ENCODE measurements around the gene IL6R.

The IL6R gene

DNA sequence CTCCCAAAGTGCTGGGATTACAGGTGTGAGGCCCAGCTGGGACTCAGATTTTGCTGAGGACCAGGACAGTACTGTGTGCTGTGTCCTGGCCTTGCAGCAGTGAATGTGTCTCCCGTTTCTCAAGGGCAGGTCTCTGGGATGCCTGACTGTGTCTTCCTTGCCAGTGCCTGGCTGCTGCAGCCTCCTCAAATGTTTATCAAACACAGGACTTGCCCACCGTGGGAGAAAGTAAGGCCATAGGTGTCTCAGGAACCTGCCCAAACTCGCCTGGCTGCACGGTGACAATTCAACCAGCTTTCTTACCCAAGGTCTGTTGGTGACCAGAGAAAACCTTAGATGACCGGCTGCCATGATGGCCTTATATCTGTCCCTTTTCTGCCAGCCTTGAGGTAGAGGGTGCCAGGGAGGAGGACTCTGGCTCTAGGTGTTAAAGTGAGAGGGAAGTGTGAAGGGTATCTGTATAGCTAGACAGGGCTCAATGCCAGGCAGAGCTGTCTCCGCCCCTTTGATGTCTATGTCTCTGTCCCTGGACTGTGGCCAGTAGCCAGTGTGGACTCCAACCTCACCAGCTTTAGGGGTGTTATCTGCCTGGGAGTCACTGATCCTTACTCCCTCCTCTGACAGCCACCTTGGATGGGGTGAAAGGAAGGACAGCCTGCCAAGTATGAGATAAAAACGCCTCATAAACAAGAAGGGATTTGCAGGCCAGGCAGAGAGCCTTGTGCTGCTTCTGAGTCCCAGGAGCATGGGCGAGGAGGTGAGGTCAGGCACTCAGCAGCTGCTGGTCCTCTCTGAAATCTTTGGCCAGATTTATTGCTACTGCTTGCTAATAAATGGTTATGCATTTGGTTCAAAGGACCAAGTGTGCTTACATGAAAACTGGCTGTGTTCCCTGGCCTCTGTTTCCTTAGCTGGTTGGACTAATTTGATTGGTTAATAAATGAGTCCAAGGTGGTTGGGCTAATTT lies 22.3 kb downstream of the IL6R start:
- no peak for FAIRE-seq

DNA sequence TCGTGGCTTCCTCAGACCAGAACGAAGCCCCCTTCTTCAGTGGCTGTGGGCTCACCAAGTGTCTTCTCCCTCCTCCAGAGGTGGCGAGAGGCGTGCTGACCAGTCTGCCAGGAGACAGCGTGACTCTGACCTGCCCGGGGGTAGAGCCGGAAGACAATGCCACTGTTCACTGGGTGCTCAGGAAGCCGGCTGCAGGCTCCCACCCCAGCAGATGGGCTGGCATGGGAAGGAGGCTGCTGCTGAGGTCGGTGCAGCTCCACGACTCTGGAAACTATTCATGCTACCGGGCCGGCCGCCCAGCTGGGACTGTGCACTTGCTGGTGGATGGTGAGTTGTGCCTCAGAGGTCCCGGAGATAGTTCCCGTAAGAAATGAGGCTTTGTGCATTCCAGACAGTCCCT lies 24.0 kb downstream of the IL6R start:
- FAIRE-seq: no peak

DNA sequence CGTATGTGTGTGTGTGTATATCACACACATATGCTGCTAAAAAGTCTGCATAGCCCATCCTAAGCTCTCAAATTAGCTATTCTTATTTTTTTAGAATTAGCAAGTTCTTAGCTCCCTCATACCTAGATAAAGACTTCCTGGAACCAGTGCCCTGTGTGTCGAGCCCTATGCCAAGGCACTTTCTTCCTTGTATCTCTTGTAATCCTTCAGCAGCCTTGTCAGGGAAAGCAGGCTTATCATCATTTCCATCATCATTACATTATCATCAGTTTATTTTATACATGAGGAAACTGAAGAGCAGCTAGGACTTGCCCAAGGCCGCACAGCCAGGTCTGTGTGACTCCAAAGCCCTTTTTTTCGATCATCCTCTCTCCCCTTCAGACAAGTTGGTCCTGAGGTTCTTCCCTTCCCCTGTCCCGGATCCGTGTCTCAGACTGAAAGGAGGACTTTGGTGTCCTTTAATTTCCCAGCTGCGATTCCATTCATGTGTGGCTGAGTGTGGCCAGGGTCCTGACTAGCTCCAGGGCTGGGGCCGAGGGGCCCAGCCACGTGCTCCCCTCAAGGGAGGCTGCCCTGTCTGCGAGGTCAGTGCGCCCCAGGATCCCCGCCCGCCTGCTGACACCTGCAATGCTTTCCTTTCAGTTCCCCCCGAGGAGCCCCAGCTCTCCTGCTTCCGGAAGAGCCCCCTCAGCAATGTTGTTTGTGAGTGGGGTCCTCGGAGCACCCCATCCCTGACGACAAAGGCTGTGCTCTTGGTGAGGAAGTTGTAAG lies 24.9 kb downstream of the IL6R start:
- no peak for FAIRE-seq

DNA sequence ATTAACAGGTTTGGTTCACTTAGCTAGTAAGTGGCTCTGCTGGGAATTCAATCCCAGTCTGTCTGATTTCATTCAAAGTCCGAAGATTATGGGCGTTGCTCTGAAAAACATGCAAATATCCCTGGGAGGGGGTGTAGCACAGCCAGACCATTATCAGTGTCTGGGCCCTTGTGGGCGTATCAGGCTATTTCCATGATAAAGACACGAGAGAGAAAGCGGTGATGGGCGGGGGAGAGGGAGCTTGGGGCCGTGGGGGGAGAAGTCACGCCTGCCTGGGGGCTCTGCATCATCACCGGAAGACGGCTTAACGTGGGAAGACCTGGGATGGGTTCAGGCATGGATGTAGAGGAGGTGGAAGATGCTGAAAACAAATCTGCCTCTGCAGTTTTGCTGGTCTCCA lies 25.8 kb downstream of the IL6R start:
- FAIRE-seq: no peak

DNA sequence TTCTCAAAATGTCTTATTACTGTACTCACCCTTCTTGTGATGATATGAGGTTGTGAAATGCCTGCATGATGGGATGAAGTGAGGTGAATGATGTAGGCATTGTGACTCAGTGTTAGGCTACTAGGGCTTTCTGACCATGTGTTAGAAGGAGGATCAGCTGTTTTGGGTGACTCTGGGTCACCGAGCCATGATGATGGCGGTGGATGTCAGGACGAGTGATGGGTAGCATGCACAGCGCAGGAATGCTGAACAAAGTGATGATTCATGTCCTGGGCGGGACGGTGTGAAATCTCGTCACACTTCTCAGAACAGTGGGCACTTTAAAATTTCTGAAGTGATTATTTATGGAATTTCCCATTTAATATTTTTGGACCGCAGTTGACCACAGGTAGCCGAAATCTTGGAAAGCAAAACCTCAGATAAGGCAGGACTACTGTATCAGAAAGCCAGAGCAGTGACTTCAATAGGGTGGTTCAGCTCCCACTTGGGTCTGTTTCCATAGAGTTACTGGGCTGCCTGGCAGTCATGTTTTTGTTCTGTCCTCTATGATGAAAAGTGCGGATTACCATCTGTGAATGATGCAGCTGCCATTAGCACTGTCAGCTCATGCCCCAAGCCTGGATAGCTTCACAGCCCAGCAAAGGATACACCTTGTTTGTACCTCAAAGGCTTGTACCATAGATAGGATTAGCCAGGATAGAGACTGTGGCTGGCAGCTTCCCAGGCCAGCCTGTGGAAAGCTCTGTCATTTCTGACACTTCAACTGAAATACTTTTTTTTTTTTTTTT lies 26.6 kb downstream of the IL6R start:
- no peak for FAIRE-seq

DNA sequence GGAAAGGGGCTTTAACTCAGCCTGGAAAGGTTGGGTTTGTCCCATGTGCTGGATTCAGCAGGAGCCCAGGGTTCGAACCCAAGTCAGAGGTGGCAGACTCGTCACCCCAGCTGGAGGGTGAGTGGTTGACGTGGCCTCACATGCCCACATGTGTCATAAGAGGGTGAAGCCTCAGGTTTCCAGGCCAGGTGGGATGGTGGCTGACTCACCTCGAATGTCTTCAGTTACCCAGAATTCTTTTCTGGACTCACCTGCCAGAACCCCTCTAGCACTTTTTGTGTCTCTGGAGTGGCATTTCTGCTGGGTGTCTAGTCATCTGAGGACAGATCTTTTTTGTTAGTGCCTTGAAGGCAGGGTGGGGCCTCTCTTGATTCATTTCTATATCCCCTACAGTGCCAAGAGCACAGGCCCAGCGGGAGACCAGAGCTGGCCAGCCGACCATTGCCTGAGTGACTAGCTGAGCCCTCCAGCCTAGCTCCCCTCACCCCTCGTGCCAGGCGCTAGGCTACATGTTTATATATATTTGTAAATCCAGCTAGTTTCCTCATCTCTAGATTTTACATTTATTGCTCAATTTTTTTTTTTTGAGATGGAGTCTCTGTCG lies 28.1 kb downstream of the IL6R start:
- FAIRE-seq: no peak

DNA sequence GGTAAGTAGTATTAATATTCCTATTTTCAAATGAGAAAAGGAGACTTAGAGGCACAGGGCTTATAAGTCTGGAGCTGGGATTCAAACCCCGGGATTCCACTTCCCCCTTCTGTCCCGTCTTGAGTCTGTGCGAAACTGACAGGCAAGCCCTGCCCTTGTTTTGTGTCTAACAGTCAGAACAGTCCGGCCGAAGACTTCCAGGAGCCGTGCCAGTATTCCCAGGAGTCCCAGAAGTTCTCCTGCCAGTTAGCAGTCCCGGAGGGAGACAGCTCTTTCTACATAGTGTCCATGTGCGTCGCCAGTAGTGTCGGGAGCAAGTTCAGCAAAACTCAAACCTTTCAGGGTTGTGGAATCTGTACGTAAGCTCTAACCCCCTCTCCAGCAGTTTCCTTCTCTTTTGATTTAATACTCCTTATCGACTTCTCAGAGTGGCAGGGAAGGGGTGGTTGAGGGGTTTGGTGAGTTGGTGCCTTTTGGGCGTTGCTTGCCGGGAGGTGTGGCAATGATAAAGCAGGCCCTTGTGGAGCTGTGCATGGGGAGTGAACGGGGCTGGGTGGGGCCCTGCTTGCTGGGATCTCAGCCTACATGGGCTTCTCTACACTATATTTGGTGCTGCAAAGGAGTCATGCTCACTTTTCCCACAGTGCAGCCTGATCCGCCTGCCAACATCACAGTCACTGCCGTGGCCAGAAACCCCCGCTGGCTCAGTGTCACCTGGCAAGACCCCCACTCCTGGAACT lies 29.4 kb downstream of the IL6R start:
- no peak for FAIRE-seq

DNA sequence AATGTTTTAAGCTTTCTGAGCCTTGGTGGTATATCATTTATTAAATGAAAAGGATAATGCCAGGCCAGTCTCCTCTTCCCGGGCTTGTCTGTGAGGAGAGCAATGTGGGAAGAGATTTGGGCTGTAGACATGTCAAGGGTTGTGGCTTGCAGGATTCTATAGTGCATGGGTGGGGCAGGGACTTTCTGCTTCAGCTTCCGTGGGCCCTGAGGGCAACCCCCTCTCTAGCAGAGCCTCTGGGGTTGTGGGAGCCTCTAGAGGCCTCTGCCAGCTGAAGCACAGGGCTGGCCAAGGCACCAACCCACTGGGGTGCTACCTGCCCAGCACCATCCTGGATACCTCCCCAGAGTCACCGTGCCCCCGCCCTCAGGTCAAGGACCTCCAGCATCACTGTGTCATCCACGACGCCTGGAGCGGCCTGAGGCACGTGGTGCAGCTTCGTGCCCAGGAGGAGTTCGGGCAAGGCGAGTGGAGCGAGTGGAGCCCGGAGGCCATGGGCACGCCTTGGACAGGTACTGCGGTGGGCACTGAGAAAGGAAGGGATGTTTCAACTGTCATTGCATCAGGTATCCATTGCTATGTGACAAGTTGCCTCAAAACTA lies 30.6 kb downstream of the IL6R start:
- FAIRE-seq: no peak

DNA sequence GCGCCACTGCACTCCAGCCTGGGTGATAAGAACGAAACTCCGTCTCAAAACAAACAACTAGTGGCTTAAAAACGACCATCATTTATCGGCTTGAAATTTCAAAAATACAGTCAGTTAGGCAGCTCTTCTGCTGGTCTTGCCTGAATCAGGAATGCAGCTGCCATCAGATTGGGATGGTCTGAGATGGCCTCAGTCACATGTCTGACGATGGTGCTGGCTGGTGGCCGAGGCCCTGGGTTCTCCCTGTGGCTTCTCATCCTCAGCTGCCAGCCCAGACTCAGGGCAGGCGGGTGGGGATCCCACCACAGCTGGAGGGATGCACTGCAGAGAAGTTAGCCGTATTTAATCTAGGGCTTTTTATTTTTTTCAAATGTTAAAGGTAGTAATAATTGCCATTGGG lies 31.3 kb downstream of the IL6R start:
- no peak for FAIRE-seq

DNA sequence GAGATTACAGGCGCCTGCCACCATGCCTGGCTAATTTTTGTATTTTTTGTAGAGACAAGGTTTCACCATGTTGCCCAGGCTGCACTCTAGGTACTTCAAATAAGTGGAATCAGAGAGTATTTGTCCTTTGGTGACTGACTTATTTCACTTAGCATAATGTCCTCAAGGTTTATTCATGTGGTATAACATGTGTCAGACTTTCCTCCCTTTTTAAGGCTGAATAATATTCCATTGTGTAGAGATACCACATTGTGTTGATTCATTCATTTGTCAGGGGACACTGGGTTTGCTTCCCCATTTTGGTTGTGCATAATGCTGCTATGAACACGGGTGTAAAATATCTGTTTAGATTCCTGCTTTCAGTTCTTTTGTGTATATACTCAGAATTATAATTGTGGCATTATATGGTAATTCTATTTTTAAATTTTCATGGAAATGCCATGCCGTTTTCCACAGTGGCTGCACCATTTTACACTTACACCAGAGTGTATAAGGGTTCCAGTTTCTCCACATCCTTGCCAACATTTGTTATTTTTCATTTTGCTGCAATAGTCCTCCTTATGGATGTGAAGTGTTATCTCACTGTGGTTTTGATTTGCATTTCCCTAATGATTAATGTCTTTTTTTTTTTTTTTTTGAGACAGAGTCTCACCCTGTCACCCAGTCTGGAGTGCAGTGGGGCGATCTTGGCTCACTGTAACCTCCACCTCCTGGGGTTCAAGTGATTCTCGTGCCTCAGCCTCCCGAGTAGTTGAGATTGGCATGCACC lies 35.1 kb downstream of the IL6R start:
- no peak for FAIRE-seq

DNA sequence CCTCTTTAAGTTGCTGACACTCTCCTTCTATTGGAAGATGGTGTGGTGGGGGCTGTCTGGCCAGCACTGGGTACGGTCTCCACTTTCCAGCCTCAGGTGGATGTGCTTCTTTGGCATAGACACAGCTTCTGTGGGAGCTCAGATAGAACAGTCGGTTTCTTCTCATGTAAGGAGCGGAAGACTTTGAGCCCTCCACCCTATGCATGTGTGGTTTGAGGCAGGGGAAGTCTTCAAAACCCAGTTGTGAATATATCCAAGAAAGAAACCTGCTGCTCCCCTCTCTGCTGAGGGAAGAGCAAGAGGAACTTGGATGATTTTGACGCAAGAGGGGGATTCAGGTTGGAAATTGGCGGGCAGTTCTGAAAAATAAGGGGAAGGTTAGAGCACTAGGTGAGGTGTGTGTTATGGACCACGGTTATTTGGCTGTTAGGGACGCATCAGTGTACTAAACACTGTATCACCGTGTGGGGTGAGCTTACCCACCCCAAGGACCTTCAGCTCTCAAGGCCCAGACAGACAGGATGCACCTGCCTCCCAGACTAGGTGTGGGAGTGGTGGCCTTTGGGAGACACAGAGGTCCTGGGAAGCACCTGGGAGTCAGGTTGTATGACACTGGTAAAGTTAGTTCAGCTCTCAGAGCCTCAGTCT lies 36.2 kb downstream of the IL6R start:
- no peak for FAIRE-seq

DNA sequence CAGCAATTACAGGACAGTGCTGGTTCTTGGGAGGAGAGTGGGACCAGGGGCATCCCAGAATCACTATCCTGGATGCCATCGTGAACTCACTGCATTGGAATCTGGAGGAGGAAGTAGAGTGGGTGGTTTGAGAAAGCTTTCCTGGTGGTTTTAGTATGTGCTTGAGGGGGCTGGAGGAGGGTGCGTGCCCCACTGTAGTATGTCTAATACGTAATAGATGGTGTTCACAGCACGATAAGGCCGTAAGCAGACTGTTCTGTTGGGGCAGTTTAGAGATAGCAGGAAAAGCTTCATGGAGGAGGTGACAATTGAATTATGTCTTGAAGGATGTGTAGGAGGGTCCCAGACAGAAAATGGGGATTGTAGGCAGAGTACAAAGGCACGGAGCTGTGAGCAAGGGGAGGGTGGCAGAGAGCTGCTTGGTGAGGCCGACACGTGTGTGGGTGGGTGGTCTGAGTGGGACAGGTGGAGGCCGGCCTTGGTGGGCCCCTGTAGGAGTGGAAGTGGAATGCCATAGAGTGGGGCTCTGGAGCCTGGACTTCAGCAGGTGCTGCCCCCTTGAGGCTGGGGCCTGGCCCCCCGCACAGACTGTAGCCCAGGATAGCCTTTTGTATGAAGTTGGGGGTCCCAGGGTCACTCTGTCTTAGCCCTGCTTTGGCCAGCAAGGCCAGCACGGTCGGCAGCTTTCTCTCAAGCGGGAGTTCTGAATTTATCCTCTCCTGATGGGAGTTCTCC lies 37.0 kb downstream of the IL6R start:
- FAIRE-seq: no peak

DNA sequence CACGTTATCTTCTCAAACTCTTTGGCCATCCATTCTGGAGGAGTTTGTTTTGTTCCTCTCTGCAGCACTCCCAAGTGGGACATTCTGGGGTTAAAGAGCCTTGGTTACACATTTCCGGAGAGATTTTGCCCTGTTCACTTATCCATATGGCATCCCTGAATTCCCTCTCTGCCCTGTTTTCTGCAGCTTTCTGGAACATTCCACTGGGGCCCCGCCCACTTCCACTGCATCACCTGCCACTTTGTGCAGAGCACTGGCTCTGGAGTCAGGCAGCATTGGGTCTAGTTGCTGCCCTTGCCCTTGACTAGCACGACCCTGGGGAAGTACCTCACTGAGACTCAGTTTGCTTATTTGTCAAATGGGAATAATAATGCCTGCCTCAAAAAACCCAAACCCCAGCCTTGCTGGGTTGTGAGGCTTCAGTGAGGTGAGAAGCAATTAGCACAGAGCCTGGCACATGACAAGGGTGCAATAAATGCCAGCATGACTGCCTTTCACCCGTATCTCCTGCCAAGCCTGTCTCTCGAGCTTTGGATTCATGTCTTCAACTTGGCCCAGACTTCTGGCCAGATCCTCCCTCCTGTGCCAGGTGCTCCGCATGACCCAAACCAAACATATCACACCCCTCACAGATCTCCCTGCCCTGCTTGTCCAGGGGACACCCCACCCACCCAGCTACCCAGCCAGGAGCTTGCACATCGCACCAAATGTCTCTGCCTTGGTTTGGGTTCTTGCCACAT lies 38.3 kb downstream of the IL6R start:
- FAIRE-seq: no peak

DNA sequence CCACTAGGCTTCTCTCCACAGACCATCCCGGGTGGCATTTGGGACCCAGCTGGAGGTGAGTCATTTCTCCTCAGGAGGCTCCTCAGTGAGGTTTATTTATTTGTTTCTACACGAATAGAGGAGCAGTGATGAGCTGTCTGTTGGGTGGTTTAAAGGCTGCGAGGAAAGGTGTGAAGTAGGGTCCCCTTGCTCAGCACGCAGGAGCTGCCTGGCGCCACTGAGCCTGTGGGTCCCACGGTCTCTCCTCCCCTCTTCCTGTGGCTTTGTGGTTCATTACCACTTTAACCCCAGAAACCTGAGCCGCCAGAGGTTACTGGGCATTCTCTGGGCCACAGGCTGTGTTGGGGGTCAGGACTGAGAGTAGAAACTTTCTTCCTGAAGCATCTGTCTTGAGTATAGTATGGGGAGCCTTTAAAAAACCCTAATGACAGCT lies 39.9 kb downstream of the IL6R start:
- FAIRE-seq: no peak

DNA sequence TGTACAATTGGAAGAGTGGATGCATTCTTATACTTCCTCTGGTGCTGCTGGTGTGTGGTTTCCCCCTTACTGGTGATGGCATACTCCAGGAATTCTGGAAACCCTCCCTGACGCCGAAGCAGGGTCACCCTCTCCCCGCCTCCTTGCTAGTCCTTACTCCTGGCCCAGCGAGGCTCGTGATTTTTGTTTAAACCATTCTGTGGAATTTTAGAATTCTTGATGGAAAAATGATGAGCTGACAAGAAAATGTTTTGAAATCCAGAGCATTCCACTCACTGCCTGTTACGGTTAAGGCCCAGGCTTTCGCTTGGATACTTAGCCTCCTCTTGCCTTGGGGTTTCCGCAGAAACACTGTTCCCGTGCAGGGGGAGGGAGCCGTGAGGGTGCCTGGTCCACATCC lies 41.1 kb downstream of the IL6R start:
- no peak for FAIRE-seq

DNA sequence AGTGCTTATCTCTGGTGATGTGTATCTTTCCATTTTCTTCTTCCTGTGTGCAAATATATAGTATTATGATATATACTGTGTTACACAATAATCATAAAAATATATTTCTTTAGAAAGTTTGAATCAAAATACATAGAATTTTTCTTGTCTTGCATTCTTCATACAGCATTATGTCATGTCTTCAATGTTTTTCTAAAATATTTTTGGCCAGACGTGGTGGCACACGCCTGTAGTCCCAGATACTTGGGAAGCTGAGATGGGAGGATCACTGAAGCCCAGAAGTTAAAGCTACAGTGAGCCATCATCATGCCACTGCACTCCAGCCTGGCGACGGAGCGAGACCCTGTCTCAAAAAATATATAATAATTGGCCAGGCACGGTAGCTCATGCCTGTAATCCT lies 41.6 kb downstream of the IL6R start:
- no peak for FAIRE-seq

DNA sequence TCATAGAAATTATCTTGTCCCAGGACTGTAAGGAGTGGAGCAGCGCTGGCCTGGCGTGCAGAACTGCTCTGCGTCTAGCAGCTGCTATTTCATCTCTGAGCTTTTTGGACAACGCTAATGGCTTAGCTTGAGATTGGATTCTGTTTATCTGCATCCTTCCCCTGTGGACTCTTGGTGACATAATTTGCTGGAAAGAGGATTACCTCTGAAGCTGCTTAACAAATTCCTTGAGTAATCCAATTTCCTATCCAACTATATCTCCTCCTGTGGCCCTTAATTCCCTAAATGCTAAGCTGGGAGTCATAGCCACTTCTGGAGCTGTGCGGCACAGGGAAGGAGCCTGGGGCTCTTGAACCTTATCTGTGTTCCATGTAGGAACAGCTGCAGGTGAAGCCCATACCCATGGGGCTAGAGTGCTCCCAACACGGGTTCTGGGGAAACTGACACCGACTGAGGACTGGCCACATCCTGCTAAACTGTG lies 43.2 kb downstream of the IL6R start:
- no peak for FAIRE-seq

DNA sequence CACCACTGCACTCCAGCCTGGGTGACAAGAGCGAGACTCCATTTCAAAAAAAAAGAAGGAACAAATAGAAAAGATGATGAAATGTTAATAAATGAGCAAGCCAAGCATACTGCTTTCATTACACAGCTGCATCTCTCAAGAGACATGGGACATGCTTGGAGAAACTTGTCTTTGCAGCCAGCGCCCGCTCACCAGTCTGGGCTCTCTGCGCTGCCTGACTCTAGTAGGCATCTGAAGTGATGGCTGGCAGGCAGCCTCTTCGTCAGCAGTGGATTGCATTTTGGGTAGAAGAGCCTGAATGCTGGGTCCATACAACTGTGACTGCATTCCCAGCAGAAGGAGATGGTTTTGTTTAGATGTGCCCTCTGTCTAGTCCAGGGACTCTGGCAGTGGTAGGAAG lies 48.0 kb downstream of the IL6R start:
- FAIRE-seq: no peak

Data from colon (tissue), 2 donors.